Mesothelial cell of epicardium (in vitro differentiated cells): ENCODE measurements around the gene RAB44. TPM values are rescaled to one million over a fixed set of nuclear protein-coding genes. Genes with fewer than 3 reads are reported as not detected.

Source experiments
- DNase-seq, 2 experiments: peaks; one replicate each; pipeline ENCODE4 v3.0.0; 2021; ENCODE audit warnings: low spot score in 2 of 2; ENCODE audit not compliant: unreplicated experiment in 2 of 2
- H3K27ac Mint-ChIP-seq: 2 replicates; pipeline ENCODE4 v1.8.0; 2021; ENCODE audit warnings: mixed read lengths
- H3K27me3 Mint-ChIP-seq: 2 replicates; pipeline ENCODE4 v1.8.0; 2021; ENCODE audit warnings: low read depth, mixed read lengths
- H3K36me3 Mint-ChIP-seq: 2 replicates; pipeline ENCODE4 v1.8.0; 2021; ENCODE audit warnings: mixed read lengths
- H3K4me1 Mint-ChIP-seq: 2 replicates; pipeline ENCODE4 v1.8.0; 2021; ENCODE audit warnings: mixed read lengths
- H3K4me3 Mint-ChIP-seq: 2 replicates; pipeline ENCODE4 v1.8.0; 2021; ENCODE audit warnings: mild to moderate bottlenecking, moderate library complexity, mixed read lengths
- H3K9me3 Mint-ChIP-seq: 2 replicates; pipeline ENCODE4 v1.8.0; 2021; ENCODE audit warnings: mixed read lengths
- CTCF ChIP-seq: fragments of 200-600 bp; sonication (generic); IDR thresholded peaks from one replicate; pipeline ENCODE4 v1.5.0; 2021; ENCODE audit warnings: antibody characterized with exemption; ENCODE audit not compliant: unreplicated experiment
- total RNA-seq: library from RNA; stranded (reverse); gene quantifications from 3 replicates; pipeline ENCODE4 v1.2.1, GENCODE V29; 2021

RAB44 gene
- total RNA-seq, 1 donor from 2014 or later, result 0.07 TPM

GRCh38 chr6:36728289-36729160 lies 30.9 kb downstream of the RAB44 start:
- H3K27ac Mint-ChIP-seq, result no peak overlapping the region

GRCh38 chr6:36729161-36729524 lies 31.5 kb downstream of the RAB44 start:
- Mint-ChIP-seq H3K9me3 (no peaks in the 10 kb centered on the region), H3K4me1 (peaks cover 5% of the 10 kb centered on the region), H3K27ac (peak overlapping the region; percentile 14), H3K4me3 (no peak overlapping the region), H3K27me3 (no peaks in the 10 kb centered on the region), H3K36me3 (no peaks in the 10 kb centered on the region)
- no peak for DNase-seq
- no peak for TF ChIP-seq CTCF

More at GRCh38 chr6:36728289-36729160, 30.9 kb downstream of the RAB44 start:
- Mint-ChIP-seq H3K9me3 (no peaks in the 10 kb centered on the region), H3K36me3 (no peaks in the 10 kb centered on the region), H3K27me3 (no peaks in the 10 kb centered on the region), H3K4me3 (no peak overlapping the region), H3K4me1 (peaks cover 5% of the 10 kb centered on the region)
- DNase-seq, result no peak
- no peak for TF ChIP-seq CTCF

GRCh38 chr6:36730424-36731380 lies 33.1 kb downstream of the RAB44 start:
- no peak for TF ChIP-seq CTCF
- peaks cover 15% of the 10 kb centered on the region for H3K4me1 Mint-ChIP-seq
- H3K27ac Mint-ChIP-seq, result no peak overlapping the region
- no peak for DNase-seq
- no peaks in the 10 kb centered on the region for H3K36me3 Mint-ChIP-seq
- H3K4me3 Mint-ChIP-seq, result no peak overlapping the region
- no peaks in the 10 kb centered on the region for H3K9me3 Mint-ChIP-seq
- H3K27me3 Mint-ChIP-seq, result no peaks in the 10 kb centered on the region

- no peak for DNase-seq
- no peaks in the 10 kb centered on the region for H3K9me3 Mint-ChIP-seq
- no peak overlapping the region for H3K4me3 Mint-ChIP-seq
- no peaks in the 10 kb centered on the region for H3K36me3 Mint-ChIP-seq
- peaks cover 17% of the 10 kb centered on the region for H3K4me1 Mint-ChIP-seq
- no peak overlapping the region for H3K27ac Mint-ChIP-seq
- no peaks in the 10 kb centered on the region for H3K27me3 Mint-ChIP-seq
- no peak for TF ChIP-seq CTCF
Observed at GRCh38 chr6:36731622-36732310, 34.1 kb downstream of the RAB44 start.

- peaks cover 17% of the 10 kb centered on the region for H3K4me1 Mint-ChIP-seq
- no peak overlapping the region for H3K4me3 Mint-ChIP-seq
- TF ChIP-seq CTCF, result no peak
- no peaks in the 10 kb centered on the region for H3K27me3 Mint-ChIP-seq
- no peak overlapping the region for H3K27ac Mint-ChIP-seq
- no peaks in the 10 kb centered on the region for H3K9me3 Mint-ChIP-seq
- no peaks in the 10 kb centered on the region for H3K36me3 Mint-ChIP-seq
- no peak for DNase-seq
Observed at GRCh38 chr6:36733300-36733699, 35.7 kb downstream of the RAB44 start.
